H1 (cell line): ENCODE results near the gene UBE2E2. TPM values are rescaled to one million over a fixed set of nuclear protein-coding genes. Genes with fewer than 3 reads are reported as not detected.

ENCODE experiments used
- ASH2L ChIP-seq: fragments of 200-600, 300-600 bp; sonication (generic); IDR thresholded peaks from one replicate; pipeline ENCODE4 v1.7.1; 2017; ENCODE audit warnings: low read length
- CBX8 ChIP-seq: fragments of 300-800, 300-1000 bp; sonication (generic); IDR thresholded peaks from 2 replicates; pipeline ENCODE4 v1.7.1; 2016; ENCODE audit warnings: low read depth, low read length, borderline replicate concordance
- HDAC6 ChIP-seq: IDR thresholded peaks from one replicate; pipeline ENCODE4 v1.7.1; 2012; ENCODE audit warnings: low read depth, mild to moderate bottlenecking, inconsistent platforms, low read length, moderate library complexity
- JUND ChIP-seq: IDR thresholded peaks from 2 replicates; pipeline ENCODE4 v1.6.1; 2011; ENCODE audit warnings: mild to moderate bottlenecking, improper control_type of control experiment, low read length
- PHF8 ChIP-seq: fragments of 200-600 bp; sonication (generic); conservative IDR thresholded peaks from 2 replicates; pipeline ENCODE4 v1.7.1; 2012; ENCODE audit warnings: low read depth, mild to moderate bottlenecking, inconsistent platforms, low read length, moderate library complexity
- POU5F1 ChIP-seq: IDR thresholded peaks from 2 replicates; pipeline ENCODE4 v1.6.1; 2011; ENCODE audit warnings: low read depth, mild to moderate bottlenecking, low read length, moderate library complexity
- RAD21 ChIP-seq, 2 experiments: IDR thresholded peaks in 1 of 2; conservative IDR thresholded peaks in 1 of 2; 2 replicates each; pipeline ENCODE4 v1.6.1; 2011; ENCODE audit warnings: low read depth in 2 of 2, low read length in 2 of 2, improper control_type of control experiment in 1 of 2, inconsistent platforms in 1 of 2, mild to moderate bottlenecking in 1 of 2, moderate library complexity in 1 of 2
- RBBP5 ChIP-seq: IDR thresholded peaks from 2 replicates; pipeline ENCODE4 v1.7.1; 2012; ENCODE audit warnings: low read depth, mild to moderate bottlenecking, inconsistent platforms, low read length, moderate library complexity, borderline replicate concordance
- SP4 ChIP-seq: IDR thresholded peaks from 2 replicates; pipeline ENCODE4 v1.6.1; 2012; ENCODE audit warnings: low read length, inconsistent platforms
- TAF7 ChIP-seq: optimal IDR thresholded peaks from 2 replicates; pipeline ENCODE3; 2011; ENCODE audit warnings: low read depth, mild to moderate bottlenecking, inconsistent platforms, low read length, moderate library complexity, borderline replicate concordance
- TCF12 ChIP-seq: IDR thresholded peaks from 2 replicates; pipeline ENCODE4 v1.6.1; 2011; ENCODE audit warnings: low read depth, mild to moderate bottlenecking, low read length
- YY1 ChIP-seq: IDR thresholded peaks from 2 replicates; pipeline ENCODE4 v1.6.1; 2011; ENCODE audit warnings: low read depth, mild to moderate bottlenecking, low read length
- polyA plus RNA-seq, 7 experiments: library from polyadenylated mRNA; depleted of rRNA in 3 of 7; stranded (reverse) in 5 of 7; unstranded in 2 of 7; fragments of >200 nt in 5 of 7; fragments of 200-250 nt in 2 of 7; gene quantifications; 1 replicate in 5 of 7; 2 replicates in 1 of 7; 4 replicates in 1 of 7; pipeline versions ENCODE4 v1.2.1 to v1.2.3, GENCODE V29; 2011 to 2013; ENCODE audit warnings: missing spikeins in 2 of 7, mixed read lengths in 2 of 7
- total RNA-seq: library from RNA; stranded (reverse); fragmentation: NEBNext Ultra II Directional; extraction: Animal tissue kit (Norgen Biotek cat#: 25700); gene quantifications from 2 replicates; pipeline ENCODE4 v1.2.1, GENCODE V29; 2021
- TF ChIP-seq, protein P1 (sequence below): fragments of 300-600 bp; sonication (generic); IDR thresholded peaks from 2 replicates; pipeline ENCODE4 v1.7.1; 2012; ENCODE audit warnings: low read length, moderate library complexity, mild to moderate bottlenecking, inconsistent platforms; ENCODE audit not compliant: insufficient replicate concordance

The UBE2E2 gene
- total and polyA plus RNA-seq, 2 of the 8 experiments (the other 6 are each of a cell fraction or from before 2014, with no cell fraction given), result 57.6 to 70.6 TPM

DNA sequence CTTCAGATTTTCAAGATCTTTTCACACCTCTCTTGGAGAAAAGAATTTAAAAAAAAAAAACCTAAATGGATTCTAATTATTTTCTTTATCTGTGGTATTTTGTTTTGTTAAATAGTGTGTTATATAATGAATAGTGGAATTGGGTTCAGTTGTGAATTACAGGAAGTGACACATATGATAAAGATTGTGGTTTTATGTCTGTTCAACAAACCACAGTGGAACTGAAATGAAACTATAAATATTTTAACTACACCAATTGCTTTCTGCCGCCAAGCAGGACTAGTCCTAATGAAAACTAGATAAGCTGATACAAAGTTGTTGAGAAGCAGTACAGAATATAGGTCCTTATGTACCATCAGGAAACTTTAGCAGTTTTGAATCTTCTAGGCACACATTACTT lies 121.6 kb downstream of the UBE2E2 start (continued):
- TF ChIP-seq, protein P1, sequence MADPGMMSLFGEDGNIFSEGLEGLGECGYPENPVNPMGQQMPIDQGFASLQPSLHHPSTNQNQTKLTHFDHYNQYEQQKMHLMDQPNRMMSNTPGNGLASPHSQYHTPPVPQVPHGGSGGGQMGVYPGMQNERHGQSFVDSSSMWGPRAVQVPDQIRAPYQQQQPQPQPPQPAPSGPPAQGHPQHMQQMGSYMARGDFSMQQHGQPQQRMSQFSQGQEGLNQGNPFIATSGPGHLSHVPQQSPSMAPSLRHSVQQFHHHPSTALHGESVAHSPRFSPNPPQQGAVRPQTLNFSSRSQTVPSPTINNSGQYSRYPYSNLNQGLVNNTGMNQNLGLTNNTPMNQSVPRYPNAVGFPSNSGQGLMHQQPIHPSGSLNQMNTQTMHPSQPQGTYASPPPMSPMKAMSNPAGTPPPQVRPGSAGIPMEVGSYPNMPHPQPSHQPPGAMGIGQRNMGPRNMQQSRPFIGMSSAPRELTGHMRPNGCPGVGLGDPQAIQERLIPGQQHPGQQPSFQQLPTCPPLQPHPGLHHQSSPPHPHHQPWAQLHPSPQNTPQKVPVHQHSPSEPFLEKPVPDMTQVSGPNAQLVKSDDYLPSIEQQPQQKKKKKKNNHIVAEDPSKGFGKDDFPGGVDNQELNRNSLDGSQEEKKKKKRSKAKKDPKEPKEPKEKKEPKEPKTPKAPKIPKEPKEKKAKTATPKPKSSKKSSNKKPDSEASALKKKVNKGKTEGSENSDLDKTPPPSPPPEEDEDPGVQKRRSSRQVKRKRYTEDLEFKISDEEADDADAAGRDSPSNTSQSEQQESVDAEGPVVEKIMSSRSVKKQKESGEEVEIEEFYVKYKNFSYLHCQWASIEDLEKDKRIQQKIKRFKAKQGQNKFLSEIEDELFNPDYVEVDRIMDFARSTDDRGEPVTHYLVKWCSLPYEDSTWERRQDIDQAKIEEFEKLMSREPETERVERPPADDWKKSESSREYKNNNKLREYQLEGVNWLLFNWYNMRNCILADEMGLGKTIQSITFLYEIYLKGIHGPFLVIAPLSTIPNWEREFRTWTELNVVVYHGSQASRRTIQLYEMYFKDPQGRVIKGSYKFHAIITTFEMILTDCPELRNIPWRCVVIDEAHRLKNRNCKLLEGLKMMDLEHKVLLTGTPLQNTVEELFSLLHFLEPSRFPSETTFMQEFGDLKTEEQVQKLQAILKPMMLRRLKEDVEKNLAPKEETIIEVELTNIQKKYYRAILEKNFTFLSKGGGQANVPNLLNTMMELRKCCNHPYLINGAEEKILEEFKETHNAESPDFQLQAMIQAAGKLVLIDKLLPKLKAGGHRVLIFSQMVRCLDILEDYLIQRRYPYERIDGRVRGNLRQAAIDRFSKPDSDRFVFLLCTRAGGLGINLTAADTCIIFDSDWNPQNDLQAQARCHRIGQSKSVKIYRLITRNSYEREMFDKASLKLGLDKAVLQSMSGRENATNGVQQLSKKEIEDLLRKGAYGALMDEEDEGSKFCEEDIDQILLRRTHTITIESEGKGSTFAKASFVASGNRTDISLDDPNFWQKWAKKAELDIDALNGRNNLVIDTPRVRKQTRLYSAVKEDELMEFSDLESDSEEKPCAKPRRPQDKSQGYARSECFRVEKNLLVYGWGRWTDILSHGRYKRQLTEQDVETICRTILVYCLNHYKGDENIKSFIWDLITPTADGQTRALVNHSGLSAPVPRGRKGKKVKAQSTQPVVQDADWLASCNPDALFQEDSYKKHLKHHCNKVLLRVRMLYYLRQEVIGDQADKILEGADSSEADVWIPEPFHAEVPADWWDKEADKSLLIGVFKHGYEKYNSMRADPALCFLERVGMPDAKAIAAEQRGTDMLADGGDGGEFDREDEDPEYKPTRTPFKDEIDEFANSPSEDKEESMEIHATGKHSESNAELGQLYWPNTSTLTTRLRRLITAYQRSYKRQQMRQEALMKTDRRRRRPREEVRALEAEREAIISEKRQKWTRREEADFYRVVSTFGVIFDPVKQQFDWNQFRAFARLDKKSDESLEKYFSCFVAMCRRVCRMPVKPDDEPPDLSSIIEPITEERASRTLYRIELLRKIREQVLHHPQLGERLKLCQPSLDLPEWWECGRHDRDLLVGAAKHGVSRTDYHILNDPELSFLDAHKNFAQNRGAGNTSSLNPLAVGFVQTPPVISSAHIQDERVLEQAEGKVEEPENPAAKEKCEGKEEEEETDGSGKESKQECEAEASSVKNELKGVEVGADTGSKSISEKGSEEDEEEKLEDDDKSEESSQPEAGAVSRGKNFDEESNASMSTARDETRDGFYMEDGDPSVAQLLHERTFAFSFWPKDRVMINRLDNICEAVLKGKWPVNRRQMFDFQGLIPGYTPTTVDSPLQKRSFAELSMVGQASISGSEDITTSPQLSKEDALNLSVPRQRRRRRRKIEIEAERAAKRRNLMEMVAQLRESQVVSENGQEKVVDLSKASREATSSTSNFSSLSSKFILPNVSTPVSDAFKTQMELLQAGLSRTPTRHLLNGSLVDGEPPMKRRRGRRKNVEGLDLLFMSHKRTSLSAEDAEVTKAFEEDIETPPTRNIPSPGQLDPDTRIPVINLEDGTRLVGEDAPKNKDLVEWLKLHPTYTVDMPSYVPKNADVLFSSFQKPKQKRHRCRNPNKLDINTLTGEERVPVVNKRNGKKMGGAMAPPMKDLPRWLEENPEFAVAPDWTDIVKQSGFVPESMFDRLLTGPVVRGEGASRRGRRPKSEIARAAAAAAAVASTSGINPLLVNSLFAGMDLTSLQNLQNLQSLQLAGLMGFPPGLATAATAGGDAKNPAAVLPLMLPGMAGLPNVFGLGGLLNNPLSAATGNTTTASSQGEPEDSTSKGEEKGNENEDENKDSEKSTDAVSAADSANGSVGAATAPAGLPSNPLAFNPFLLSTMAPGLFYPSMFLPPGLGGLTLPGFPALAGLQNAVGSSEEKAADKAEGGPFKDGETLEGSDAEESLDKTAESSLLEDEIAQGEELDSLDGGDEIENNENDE, result no peak
- no peak for TF ChIP-seq POU5F1
- TF ChIP-seq ASH2L, result no peak
- TF ChIP-seq JUND, result no peak
- no peak for TF ChIP-seq HDAC6
- TF ChIP-seq PHF8, result no peak
- no peak for TF ChIP-seq TCF12
- no peak for TF ChIP-seq CBX8
- TF ChIP-seq RBBP5, result no peak
- TF ChIP-seq TAF7, result no peak
- no peak for TF ChIP-seq SP4
- TF ChIP-seq YY1, result no peak
- no peak for TF ChIP-seq RAD21 (IDR thresholded peaks at IDR 0.05 in 1 of 2, conservative IDR thresholded peaks at IDR 0.05 in 1 of 2; ENCODE audit: low read depth in 2 of 2, low read length in 2 of 2)
